ENCODE results near the gene DHH. TPM values are rescaled to one million over a fixed set of nuclear protein-coding genes. Genes with fewer than 3 reads are reported as not detected.

Gene DHH
- polyA plus RNA-seq, 1 of the 3 experiments (the other 2 are of a cell fraction): 0.13 TPM

DNA sequence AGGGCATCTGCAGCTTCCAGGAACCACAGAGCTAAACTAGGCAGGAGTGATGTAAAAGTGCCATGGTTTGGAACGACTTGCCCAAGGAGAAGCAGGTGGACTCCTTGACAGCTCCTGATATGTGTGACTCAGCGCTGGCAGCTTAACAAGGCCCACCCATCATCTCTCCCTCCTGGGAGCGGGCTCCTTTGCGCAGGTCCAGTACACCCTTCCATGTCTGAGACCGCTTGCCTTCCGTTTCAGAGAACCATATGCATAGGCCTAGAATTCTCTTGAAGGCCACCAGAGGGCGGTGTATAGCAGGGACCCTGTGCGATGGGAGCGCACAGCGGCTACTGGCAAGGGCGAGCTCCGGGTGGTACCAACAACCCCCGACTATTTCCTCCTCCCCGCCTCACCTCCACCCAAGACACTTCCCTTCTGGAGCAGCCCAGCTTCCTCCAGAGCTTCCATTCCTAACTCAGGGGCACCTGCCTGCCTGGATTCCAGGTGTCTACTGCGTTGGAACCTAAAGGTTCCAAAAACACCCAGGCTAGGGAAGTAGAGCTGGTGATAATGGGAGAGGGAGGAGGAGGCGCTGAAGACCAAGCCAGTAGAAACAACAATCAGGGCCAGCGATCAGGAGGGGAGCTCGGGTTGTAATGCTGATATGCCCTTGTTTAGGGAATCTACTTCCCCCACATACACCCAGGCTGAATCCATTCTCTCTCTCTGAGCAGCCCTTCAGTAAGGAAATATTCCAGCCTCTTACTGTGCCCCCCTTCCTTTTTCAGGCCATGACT lies 6.3 kb downstream of the DHH start (continued):
- no peak for TF ChIP-seq FOXJ3 (CRISPR knock-in tag; IDR thresholded peaks at IDR 0.05)
- no peak for TF ChIP-seq GABPA (IDR thresholded peaks at IDR 0.05; ENCODE audit: low read depth)
- no peak for TF ChIP-seq CHD2 (IDR thresholded peaks at IDR 0.05; ENCODE audit: low read length, partially characterized antibody)
- TF ChIP-seq MXI1 (IDR thresholded peaks at IDR 0.05; ENCODE audit: low read depth, low read length): peak; percentile 46; the same call in 1 of the 2 replicates
- 0 out of 2 replicates have a peak, but pooled peaks have one; percentile 33 for TF ChIP-seq RCOR1 (IDR thresholded peaks at IDR 0.05; ENCODE audit: low read length)
- TF ChIP-seq ELF1 (IDR thresholded peaks at IDR 0.05): no peak
- no peak for TF ChIP-seq EP300 (IDR thresholded peaks at IDR 0.05; ENCODE audit: borderline replicate concordance in 1 of 2, low read depth in 1 of 2, low read length in 1 of 2)
- TF ChIP-seq TAF1 (IDR thresholded peaks at IDR 0.05; ENCODE audit: borderline replicate concordance, low read depth, low read length): no peak
- 0 out of 2 replicates have a peak, but pooled peaks have one; percentile 39 for TF ChIP-seq SIN3A (IDR thresholded peaks at IDR 0.05; ENCODE audit: borderline replicate concordance, low read depth, low read length)
- peak; percentile 66 for TF ChIP-seq NRF1 (IDR thresholded peaks at IDR 0.05; ENCODE audit: low read depth, low read length)
- TF ChIP-seq, protein P1, sequence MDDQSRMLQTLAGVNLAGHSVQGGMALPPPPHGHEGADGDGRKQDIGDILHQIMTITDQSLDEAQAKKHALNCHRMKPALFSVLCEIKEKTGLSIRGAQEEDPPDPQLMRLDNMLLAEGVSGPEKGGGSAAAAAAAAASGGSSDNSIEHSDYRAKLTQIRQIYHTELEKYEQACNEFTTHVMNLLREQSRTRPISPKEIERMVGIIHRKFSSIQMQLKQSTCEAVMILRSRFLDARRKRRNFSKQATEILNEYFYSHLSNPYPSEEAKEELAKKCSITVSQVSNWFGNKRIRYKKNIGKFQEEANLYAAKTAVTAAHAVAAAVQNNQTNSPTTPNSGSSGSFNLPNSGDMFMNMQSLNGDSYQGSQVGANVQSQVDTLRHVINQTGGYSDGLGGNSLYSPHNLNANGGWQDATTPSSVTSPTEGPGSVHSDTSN (IDR thresholded peaks at IDR 0.05): peak; percentile 44; the same call in 1 of the 2 replicates

GRCh38 chr12:49086116-49086515 lies 8.5 kb downstream of the DHH start:
- DNase-seq: no peak
- CTCF ChIA-PET: interaction anchor here (0.9 to 12.8 kb wide), 11 partner anchors 14 to 256 kb away, joined by 3 to 315 read pairs (median 3); partner anchors contain the start of genes DHH, LMBR1L, RHEBL1 and TUBA1B
- H3K4me3 ChIP-seq (ENCODE audit: low read depth in 2 of 2, low read length in 1 of 2): no peak overlapping the region
- H3K9me3 ChIP-seq: no peaks in the 10 kb centered on the region
- peaks cover 0 to 19% of the 10 kb centered on the region in 2 experiments; a peak in 1 of 4 replicates for H3K4me1 ChIP-seq (ENCODE audit: control insufficient read depth in 1 of 2, insufficient read depth in 2 of 2, low read depth in 1 of 2, low read length in 1 of 2)
- H3K79me2 ChIP-seq (ENCODE audit: insufficient read depth): no peaks in the 10 kb centered on the region
- H3K9me2 ChIP-seq: no peaks in the 10 kb centered on the region
- 69% methylated on average over 3 of the region's 3 CpGs for WGBS (ENCODE audit: low lambda C conversion rate)
- peaks cover 3% of the 10 kb centered on the region for H3F3A ChIP-seq (replicated peaks; ENCODE audit: insufficient read depth)
- no peak overlapping the region for H3K4me2 ChIP-seq
- no peaks in the 10 kb centered on the region for H4K20me1 ChIP-seq (ENCODE audit: insufficient read depth)
- H3K27ac ChIP-seq (ENCODE audit: low read depth in 2 of 2, low read length in 1 of 2): no peak overlapping the region
- no peaks in the 10 kb centered on the region for H3K36me3 ChIP-seq (replicated peaks in 1 of 2; ENCODE audit: control insufficient read depth in 1 of 2, insufficient read depth in 2 of 2, low read length in 1 of 2)
- no peaks in the 10 kb centered on the region for H3K27me3 ChIP-seq (ENCODE audit: insufficient read depth)
- no peak overlapping the region for H2AFZ ChIP-seq (ENCODE audit: low read depth)
- no peak overlapping the region for H3K9ac ChIP-seq
- TF ChIP-seq SIN3A (IDR thresholded peaks at IDR 0.05; ENCODE audit: borderline replicate concordance, low read depth, low read length) (no peak), NRF1 (IDR thresholded peaks at IDR 0.05; ENCODE audit: low read depth, low read length) (no peak), RAD21 (IDR thresholded peaks at IDR 0.05; ENCODE audit: low read length) (no peak), GABPA (IDR thresholded peaks at IDR 0.05; ENCODE audit: low read depth) (no peak), EZH2phosphoT487 (IDR thresholded peaks at IDR 0.05; ENCODE audit: borderline replicate concordance, low read depth) (no peak)
- POLR2A ChIA-PET: interaction anchor here (0.6 to 1.2 kb wide), 2 partner anchors 44 to 73 kb away, joined by 3 read pairs; no protein-coding TSS in a partner anchor

Data from SK-N-SH (cell line).